ENCODE results near the gene NTF3.

NTF3 gene

DNA sequence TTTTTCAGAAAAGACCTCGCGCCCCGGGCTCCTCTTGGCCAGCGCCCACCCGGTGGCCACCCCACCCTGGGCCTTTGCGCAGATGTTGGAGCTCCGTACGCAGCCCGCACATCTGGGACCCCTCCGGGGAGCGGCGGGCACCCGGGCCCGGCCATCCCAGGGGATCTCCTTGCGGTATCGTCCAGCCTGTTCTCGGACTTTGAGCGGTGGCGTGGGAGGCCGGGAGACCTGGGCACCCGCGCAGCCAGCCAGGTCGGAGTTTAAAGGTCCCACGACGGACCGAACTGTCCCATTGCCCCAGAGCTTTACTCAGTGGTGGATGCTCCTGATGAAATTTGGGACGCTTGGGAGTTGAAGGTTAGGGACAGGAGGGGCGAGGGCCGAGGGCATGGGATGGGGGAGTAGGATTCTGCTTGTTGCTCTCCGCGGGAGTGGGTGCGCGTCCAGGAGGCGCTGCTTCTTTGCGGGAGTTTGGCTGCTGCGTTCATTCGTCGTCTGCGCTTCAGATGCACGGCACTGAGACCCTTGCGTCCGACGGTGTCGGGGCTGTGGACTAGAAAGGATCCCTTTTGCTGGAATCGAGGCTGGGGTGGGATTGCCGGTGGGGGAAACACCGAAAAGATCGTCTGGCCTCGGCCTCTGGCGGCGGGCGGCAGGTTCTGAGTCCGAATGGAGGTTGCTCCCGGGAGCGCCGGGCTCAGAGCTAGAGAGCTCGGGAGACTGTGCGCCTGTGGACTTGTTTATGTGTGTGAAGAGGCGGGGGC, 1.4 kb downstream of the NTF3 start:
- peaks cover 38% of the 10 kb centered on the region for H3K4me1 ChIP-seq (ENCODE audit: control insufficient read depth, insufficient read depth, low read length)
- no peak overlapping the region for H3K9ac ChIP-seq (ENCODE audit: low read depth, low read length)
- H3K27me3 ChIP-seq (ENCODE audit: control insufficient read depth, insufficient read depth, low read length) = peaks cover 96% of the 10 kb centered on the region

GRCh38 chr12:5433845-5434646, 2.1 kb downstream of the NTF3 start:
- peaks cover 98% of the 10 kb centered on the region for H3K27me3 ChIP-seq (ENCODE audit: control insufficient read depth, insufficient read depth, low read length)
- peak overlapping the region; percentile 69 for H3K4me3 ChIP-seq (ENCODE audit: low read depth, low read length)
- H3K36me3 ChIP-seq (ENCODE audit: control insufficient read depth, insufficient read depth, low read length) = no peaks in the 10 kb centered on the region
- H3K27ac ChIP-seq (ENCODE audit: low read depth, low read length) = no peak overlapping the region
- H3K9me3 ChIP-seq (ENCODE audit: control insufficient read depth, insufficient read depth, low read length) = no peaks in the 10 kb centered on the region
- peaks cover 30% of the 10 kb centered on the region for H3K4me1 ChIP-seq (ENCODE audit: control insufficient read depth, insufficient read depth, low read length)
- no peak overlapping the region for H3K9ac ChIP-seq (ENCODE audit: low read depth, low read length)

More for the DNA sequence above, 1.4 kb downstream of the NTF3 start:
- H3K9me3 ChIP-seq (ENCODE audit: control insufficient read depth, insufficient read depth, low read length) = no peaks in the 10 kb centered on the region
- H3K27ac ChIP-seq (ENCODE audit: low read depth, low read length) = no peak overlapping the region
- H3K4me3 ChIP-seq (ENCODE audit: low read depth, low read length) = peak overlapping the region; percentile 69
- H3K36me3 ChIP-seq (ENCODE audit: control insufficient read depth, insufficient read depth, low read length) = no peaks in the 10 kb centered on the region

GRCh38 chr12:5434647-5435560, 3.0 kb downstream of the NTF3 start:
- Histone ChIP-seq H3K4me3 (ENCODE audit: low read depth, low read length) (no peak overlapping the region), H3K4me1 (ENCODE audit: control insufficient read depth, insufficient read depth, low read length) (peaks cover 23% of the 10 kb centered on the region), H3K9me3 (ENCODE audit: control insufficient read depth, insufficient read depth, low read length) (no peaks in the 10 kb centered on the region), H3K27ac (ENCODE audit: low read depth, low read length) (no peak overlapping the region), H3K36me3 (ENCODE audit: control insufficient read depth, insufficient read depth, low read length) (no peaks in the 10 kb centered on the region), H3K9ac (ENCODE audit: low read depth, low read length) (no peak overlapping the region), H3K27me3 (ENCODE audit: control insufficient read depth, insufficient read depth, low read length) (peaks cover 93% of the 10 kb centered on the region)

DNA sequence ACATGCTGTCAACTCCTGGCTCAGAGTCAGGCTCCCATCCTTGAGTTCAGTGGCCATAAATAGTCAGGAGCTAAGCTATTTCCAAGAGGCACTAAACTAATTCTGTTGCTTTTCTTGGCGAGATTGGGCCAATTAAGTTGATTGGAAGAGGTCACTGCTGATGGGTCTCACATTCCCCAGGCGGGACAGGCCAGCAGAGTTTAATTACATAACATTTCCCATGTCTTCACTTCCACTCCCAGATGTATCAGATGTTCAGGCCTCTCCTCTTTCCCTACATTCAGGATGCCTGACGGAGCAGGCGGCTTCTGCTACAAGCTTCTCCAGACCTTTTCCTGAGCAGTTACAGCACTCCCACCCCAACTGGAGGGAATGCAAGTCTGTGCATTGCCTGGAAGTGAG, 5.3 kb downstream of the NTF3 start:
- Histone ChIP-seq H3K27me3 (ENCODE audit: control insufficient read depth, insufficient read depth, low read length) (peaks cover 73% of the 10 kb centered on the region), H3K36me3 (ENCODE audit: control insufficient read depth, insufficient read depth, low read length) (no peaks in the 10 kb centered on the region), H3K9ac (ENCODE audit: low read depth, low read length) (no peak overlapping the region), H3K4me3 (ENCODE audit: low read depth, low read length) (no peak overlapping the region), H3K4me1 (ENCODE audit: control insufficient read depth, insufficient read depth, low read length) (peaks cover 23% of the 10 kb centered on the region), H3K27ac (ENCODE audit: low read depth, low read length) (no peak overlapping the region), H3K9me3 (ENCODE audit: control insufficient read depth, insufficient read depth, low read length) (no peaks in the 10 kb centered on the region)

DNA sequence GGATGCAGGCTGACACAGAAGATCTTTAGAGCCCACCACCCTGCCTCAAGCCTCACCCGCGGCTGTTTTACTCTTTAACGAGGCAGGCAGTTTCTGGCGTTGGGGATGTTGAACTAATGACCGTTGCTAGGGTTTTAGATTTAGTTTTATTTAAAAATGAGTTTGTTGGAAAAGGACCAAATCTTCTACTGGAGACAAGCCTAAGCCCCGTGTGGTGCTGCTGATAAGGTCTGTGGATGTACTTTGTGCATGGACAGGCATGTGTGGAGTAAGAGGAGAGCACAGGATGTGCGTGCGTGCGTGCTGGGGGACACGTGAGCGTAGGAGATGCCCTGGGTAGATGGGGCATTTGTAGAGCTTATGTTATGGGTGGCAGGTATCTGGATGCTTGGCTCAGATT, 5.7 kb downstream of the NTF3 start:
- no peak overlapping the region for H3K9ac ChIP-seq (ENCODE audit: low read depth, low read length)
- peaks cover 23% of the 10 kb centered on the region for H3K4me1 ChIP-seq (ENCODE audit: control insufficient read depth, insufficient read depth, low read length)
- no peaks in the 10 kb centered on the region for H3K9me3 ChIP-seq (ENCODE audit: control insufficient read depth, insufficient read depth, low read length)
- no peaks in the 10 kb centered on the region for H3K36me3 ChIP-seq (ENCODE audit: control insufficient read depth, insufficient read depth, low read length)
- no peak overlapping the region for H3K27ac ChIP-seq (ENCODE audit: low read depth, low read length)
- H3K4me3 ChIP-seq (ENCODE audit: low read depth, low read length) = no peak overlapping the region
- H3K27me3 ChIP-seq (ENCODE audit: control insufficient read depth, insufficient read depth, low read length) = peaks cover 69% of the 10 kb centered on the region

- Histone ChIP-seq H3K4me1 (ENCODE audit: control insufficient read depth, insufficient read depth, low read length) (peaks cover 16% of the 10 kb centered on the region), H3K9me3 (ENCODE audit: control insufficient read depth, insufficient read depth, low read length) (no peaks in the 10 kb centered on the region), H3K9ac (ENCODE audit: low read depth, low read length) (no peak overlapping the region), H3K4me3 (ENCODE audit: low read depth, low read length) (no peak overlapping the region), H3K27me3 (ENCODE audit: control insufficient read depth, insufficient read depth, low read length) (peaks cover 57% of the 10 kb centered on the region), H3K36me3 (ENCODE audit: control insufficient read depth, insufficient read depth, low read length) (no peaks in the 10 kb centered on the region), H3K27ac (ENCODE audit: low read depth, low read length) (no peak overlapping the region)
These were observed 6.8 kb downstream of the NTF3 start for GRCh38 chr12:5438671-5439200.

- H3K9me3 ChIP-seq (ENCODE audit: control insufficient read depth, insufficient read depth, low read length) = no peaks in the 10 kb centered on the region
- peaks cover 9% of the 10 kb centered on the region for H3K4me1 ChIP-seq (ENCODE audit: control insufficient read depth, insufficient read depth, low read length)
- no peak overlapping the region for H3K9ac ChIP-seq (ENCODE audit: low read depth, low read length)
- H3K36me3 ChIP-seq (ENCODE audit: control insufficient read depth, insufficient read depth, low read length) = no peaks in the 10 kb centered on the region
- peaks cover 51% of the 10 kb centered on the region for H3K27me3 ChIP-seq (ENCODE audit: control insufficient read depth, insufficient read depth, low read length)
- no peak overlapping the region for H3K27ac ChIP-seq (ENCODE audit: low read depth, low read length)
- no peak overlapping the region for H3K4me3 ChIP-seq (ENCODE audit: low read depth, low read length)
These were observed 7.5 kb downstream of the NTF3 start for GRCh38 chr12:5439371-5439771.

GRCh38 chr12:5439788-5440300, 7.9 kb downstream of the NTF3 start:
- Histone ChIP-seq H3K36me3 (ENCODE audit: control insufficient read depth, insufficient read depth, low read length) (no peaks in the 10 kb centered on the region), H3K4me3 (ENCODE audit: low read depth, low read length) (no peak overlapping the region), H3K4me1 (ENCODE audit: control insufficient read depth, insufficient read depth, low read length) (peaks cover 7% of the 10 kb centered on the region; the same call in 1 of the 2 replicates), H3K27ac (ENCODE audit: low read depth, low read length) (no peak overlapping the region), H3K9me3 (ENCODE audit: control insufficient read depth, insufficient read depth, low read length) (no peaks in the 10 kb centered on the region), H3K27me3 (ENCODE audit: control insufficient read depth, insufficient read depth, low read length) (peaks cover 46% of the 10 kb centered on the region), H3K9ac (ENCODE audit: low read depth, low read length) (no peak overlapping the region)

DNA sequence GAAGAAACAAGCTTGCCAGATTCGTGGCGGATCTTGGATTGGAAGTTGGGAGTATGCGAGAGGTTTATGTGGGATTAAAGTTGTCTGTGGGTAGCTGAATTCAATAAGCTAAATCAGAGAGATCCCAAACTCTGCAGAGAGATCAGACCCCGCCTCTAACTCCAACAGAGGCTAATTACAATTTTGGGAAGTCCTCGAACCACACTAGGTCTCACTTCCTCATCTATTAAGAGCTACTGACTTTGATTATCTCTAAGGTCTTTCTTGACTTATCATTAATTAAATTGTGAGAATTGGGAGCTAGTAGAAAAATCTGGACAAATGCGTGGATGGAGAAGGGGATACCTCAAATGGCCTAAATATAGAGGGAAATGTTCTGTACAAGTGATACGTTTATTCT, 9.1 kb downstream of the NTF3 start:
- no peak overlapping the region for H3K27ac ChIP-seq (ENCODE audit: low read depth, low read length)
- H3K9ac ChIP-seq (ENCODE audit: low read depth, low read length) = no peak overlapping the region
- no peak overlapping the region for H3K4me3 ChIP-seq (ENCODE audit: low read depth, low read length)

DNA sequence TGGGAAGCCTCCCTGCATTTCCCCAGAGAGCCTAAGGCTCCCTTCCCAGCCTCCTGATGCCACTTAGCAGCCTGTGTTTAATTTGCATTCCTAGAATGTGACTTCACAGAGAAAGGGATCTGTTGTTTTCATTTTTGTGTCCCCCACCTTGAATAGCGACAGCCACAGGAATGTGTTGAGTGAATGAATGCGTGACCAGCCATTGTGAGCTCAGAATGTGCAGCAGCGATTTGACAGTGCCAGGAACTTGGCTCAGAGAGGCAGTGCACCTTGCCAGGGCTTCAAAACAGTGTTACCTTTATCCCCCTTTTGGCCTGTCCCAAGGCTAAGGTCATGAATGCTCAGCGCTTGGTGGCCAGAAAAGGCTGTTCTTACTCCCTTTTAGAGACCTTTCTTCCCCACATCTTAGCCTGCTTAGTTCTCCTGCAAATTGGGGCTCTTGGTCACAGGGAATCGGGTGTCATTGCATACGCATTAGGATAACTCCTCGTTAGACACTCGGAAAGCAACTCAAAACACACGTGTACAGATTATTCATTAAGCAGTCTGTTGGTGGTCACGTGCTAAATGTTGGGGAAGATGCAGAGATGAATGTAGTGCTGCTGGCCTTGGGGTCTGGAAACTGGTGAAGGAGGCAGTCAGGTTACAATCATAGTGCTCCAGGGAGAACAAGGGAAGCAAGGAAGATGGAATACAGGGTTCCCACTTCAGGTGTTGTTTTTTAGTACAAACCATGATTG, 9.8 kb downstream of the NTF3 start:
- H3K27ac ChIP-seq (ENCODE audit: low read depth, low read length) = no peak overlapping the region
- no peak overlapping the region for H3K4me3 ChIP-seq (ENCODE audit: low read depth, low read length)
- no peak overlapping the region for H3K9ac ChIP-seq (ENCODE audit: low read depth, low read length)
- no peaks in the 10 kb centered on the region for H3K36me3 ChIP-seq (ENCODE audit: control insufficient read depth, insufficient read depth, low read length)
- no peaks in the 10 kb centered on the region for H3K9me3 ChIP-seq (ENCODE audit: control insufficient read depth, insufficient read depth, low read length)
- peaks cover 4% of the 10 kb centered on the region; the same call in 1 of the 2 replicates for H3K4me1 ChIP-seq (ENCODE audit: control insufficient read depth, insufficient read depth, low read length)
- H3K27me3 ChIP-seq (ENCODE audit: control insufficient read depth, insufficient read depth, low read length) = peaks cover 28% of the 10 kb centered on the region

More for the DNA sequence above, 9.1 kb downstream of the NTF3 start:
- Histone ChIP-seq H3K9me3 (ENCODE audit: control insufficient read depth, insufficient read depth, low read length) (no peaks in the 10 kb centered on the region), H3K27me3 (ENCODE audit: control insufficient read depth, insufficient read depth, low read length) (peaks cover 35% of the 10 kb centered on the region), H3K36me3 (ENCODE audit: control insufficient read depth, insufficient read depth, low read length) (no peaks in the 10 kb centered on the region), H3K4me1 (ENCODE audit: control insufficient read depth, insufficient read depth, low read length) (peaks cover 4% of the 10 kb centered on the region; the same call in 1 of the 2 replicates)
